Measurements from ENCODE around the gene MITF. TPM values are rescaled to one million over a fixed set of nuclear protein-coding genes. Genes with fewer than 3 reads are reported as not detected.
"Not testable (repeated sequence)": the region's sequence is repeated elsewhere in the genome, so short reads cannot be mapped to it uniquely, and the experiment has no call there.

The MITF gene
- total RNA-seq, 1 donor from 2014 or later, result 43.8 TPM

DNA sequence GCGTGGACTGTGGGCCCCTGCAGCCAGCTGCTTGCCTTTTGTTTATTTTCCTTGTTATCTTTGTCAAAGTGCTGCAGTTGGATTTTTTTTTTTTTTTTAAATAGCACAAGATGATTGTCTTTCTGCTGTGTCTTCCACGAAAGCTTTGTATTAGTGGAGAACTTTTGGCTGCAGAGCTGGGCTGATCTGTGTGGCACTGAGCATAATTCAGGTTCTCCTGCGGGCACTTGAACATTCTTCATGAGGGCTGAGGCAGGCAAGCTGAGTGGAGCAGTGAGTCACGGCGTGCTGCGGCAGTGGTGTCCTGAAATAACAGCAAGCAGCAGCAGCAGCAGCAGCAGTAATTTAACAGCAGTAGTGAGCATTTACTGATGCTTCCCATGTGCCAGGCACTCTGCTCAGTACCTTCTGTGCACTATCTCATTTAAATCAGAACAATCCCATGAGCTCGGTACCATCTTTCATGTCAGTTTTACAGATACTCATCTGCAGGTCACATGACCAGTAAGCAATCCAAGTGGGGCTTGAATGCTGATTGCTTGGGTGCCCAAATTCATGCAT lies 45.8 kb downstream of the MITF start:
- DNase-seq (ENCODE audit: low spot score), result no peak

DNA sequence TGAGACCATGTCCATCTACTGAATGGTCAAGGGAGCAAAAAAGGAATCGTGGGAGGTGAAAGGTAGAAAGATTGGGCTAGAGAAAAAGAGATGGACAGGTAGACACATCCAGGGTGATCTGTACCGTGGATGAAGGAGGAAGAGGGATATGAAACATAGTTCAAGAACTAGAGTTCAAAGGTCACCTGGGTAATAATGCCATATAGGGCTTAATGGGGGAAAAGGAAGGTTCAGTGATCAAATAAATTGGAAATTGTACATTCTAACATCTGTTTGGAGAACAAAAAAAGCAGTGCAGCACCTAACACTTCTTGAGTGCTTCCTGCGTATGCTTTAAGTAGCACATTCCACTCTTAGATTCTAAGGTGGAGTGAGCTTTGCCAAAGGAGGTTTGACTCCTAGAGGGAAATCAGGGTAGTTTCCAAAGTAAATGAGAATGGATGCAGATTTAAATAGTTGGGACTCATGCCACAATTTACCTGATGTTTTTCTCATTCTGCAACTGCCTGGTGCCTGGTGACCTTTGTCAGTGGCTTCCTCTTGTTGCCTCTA lies 46.6 kb downstream of the MITF start:
- no peak for DNase-seq (ENCODE audit: low spot score)

DNA sequence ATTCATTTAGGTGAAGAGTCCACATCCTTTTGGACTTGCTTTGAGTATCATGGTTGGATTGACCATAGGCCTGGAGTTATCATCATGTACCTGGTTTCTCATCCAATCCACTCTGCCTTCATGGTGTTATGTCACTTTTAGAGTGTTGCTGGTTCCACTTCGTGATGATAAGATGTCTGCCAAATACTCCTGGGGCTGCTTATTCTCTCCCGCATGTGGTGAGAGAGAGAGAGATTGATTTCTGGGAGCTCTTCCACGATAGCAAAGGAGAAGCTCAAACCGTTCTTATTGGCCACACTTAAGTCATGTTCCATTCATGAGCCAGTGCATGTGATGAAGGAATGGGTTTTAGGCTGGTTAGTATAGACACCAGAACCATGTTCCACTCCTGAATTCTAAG lies 47.6 kb downstream of the MITF start:
- DNase-seq (ENCODE audit: low spot score), result no peak

DNA sequence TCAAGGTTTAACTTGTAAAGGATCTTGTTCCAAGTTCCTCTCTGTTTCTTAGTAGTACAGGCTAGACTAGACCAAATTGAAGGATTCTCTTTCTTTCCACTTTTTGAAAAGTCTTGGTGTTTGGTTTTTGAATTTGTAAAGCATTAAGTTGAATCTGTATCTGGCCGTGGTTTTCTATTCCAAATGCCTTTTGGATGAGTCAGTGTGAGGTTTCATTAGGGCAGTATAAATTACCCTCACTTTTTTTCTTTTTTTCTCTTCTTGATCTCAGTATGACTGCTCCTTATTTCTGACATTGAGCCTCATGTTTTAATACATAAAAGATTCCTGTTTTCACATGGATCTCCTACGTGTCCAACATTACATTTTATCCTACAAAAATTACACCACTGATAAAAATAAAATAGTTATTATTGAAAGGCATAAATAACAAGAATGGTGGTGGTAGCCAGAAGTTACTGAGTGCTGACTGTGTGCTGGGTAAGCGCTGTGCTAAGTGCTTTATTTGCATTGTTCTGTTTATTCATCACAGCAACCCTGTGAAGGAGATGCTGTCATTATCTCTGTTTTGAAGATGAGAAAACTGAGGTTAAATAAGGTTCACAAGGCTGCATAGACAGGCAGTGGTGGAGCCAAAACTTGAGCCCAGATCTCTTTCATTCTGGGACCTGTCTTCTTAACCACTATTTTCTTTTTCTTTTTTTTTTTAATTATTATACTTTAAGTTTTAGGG lies 48.3 kb downstream of the MITF start:
- no peak for DNase-seq (ENCODE audit: low spot score)

DNA sequence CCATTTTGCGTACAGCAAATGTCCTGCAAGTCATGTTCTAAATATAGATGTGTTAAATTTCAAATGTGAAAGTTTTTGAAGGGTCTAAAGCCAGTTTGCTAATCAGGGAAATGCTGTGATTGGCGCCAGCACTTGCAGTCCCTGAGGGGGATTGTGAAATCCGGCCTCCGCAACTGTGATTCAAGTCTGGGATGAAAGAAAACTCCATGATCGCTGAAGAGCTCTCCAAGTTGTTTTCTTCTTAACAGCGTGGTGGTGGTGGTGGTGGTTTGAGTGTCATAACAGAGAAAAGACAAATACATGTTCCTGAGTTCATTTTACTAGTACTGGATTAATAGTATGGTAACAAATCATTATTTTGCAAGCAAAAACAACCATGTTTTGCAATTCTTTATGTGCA lies 51.8 kb downstream of the MITF start:
- no peak for DNase-seq (ENCODE audit: low spot score)

DNA sequence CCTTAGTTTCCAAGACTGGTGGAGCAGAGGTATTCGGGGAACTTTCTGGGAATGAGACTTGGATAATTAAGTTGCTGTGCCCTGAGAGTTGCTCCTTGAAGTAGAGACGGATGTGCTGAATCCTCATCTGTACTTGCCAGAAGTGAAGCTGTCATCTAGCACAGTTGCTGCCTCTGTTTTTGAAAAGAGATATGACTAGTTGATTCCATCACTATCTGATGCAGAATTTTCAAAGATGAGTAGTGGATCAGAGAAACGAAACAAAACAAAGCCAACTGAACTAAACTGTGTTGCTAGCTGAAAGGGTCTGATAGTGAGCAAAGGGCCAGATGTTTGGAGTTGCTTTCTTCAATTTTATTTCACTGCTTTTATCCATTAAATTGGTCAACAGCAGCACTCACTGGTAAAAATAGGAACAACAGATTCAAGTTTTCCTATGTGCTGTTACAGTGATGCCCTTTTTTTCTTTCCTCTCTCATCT lies 52.7 kb downstream of the MITF start:
- no peak for DNase-seq (ENCODE audit: low spot score)

DNA sequence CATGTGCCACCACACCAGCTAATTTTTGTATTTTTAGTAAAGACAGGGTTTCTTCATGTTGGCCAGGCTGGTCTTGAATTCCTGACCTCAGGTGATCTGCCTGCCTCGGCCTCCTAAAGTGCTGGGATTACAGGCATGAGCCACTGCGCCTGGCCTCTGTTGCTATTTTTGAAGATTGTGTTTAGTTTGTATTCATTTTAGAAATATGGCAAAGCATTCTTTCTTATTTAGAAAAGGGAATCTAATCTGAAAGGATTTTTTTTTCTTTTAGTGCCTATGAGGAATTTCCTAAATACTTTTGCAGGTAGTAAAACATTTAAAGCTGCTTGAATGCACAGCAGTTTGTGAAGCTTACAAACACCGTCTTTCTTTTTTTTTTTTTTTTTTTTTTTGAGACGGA lies 56.9 kb downstream of the MITF start:
- not testable (repeated sequence) for DNase-seq (ENCODE audit: low spot score)

DNA sequence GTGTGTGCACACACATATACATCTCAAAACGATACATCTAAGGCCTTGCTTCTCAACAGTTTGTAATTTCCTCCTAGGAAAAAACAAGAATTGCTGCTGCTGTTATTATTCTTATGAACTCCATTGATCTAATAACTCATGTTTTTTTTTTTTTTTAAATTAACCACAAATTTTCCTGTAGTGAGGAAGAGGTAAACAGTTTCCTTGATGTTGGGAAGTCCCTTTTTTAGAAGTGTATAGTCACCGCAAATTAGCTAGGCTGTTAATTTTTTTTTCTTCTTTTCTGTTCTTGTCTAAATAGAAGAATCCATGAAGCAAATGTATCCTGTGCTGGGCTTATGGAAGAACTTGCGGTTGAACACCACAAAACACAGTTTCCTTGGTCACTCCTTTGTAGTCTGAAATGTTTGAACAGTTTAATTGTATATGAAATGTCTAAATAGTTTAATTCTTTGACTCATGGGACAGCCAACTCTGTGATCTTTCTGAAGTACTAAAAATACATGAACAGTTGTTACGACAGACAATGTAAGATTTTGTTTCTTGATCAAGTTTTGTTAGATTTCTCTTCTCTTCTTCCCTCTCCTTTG lies 64.5 kb downstream of the MITF start:
- no peak for DNase-seq (ENCODE audit: low spot score)

DNA sequence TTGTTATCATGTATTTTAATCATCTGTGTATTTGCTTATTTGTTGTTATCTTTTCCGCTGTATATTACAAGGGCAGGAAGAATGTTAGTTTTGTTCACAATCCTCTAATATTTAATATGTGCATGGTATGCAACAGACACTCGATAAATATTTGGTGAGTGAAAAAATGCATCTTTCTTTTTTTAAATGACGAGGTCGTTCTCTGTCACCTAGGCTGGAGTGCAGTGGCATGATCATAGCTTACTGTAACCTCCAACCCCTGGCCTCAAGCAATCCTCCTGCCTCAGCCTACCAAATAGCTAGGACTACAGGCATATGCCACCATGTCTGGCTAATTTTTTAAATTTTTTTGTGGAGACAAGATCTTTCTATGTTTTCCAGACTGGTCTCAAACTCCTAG lies 66.2 kb downstream of the MITF start:
- DNase-seq (ENCODE audit: low spot score), result no peak

DNA sequence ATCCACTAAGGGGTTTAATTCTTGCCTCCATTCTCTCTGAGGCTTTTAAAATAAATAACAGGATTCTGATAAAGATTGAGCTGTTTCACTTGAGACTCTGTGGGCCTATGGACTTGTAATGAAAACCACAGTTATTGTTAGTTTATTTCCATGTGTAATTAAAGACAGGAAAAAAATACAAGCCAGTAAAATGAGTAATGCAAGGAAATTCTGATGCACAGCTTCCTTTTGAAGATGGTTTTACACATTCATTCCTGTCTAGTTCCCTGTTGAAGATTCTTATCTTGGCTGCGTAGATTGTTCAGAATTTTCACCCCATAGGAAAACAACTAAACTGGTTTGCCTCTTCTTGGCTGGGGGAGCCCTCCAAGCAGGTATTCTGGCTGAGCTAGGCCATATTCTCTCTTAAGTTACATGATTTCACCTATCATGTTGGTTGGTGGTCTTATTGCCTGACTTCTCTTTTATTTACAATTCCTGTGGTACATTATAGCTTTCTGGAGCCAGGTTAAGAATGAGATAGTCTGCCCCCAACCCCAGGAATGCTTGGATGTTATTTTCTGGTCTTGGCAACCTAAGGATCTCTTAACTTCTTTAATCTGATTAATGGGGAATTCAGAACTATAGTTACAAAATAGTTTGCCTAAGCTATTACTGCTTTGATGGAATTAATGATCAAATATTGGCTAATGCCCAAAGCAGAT lies 67.6 kb downstream of the MITF start:
- DNase-seq (ENCODE audit: low spot score), result no peak

DNA sequence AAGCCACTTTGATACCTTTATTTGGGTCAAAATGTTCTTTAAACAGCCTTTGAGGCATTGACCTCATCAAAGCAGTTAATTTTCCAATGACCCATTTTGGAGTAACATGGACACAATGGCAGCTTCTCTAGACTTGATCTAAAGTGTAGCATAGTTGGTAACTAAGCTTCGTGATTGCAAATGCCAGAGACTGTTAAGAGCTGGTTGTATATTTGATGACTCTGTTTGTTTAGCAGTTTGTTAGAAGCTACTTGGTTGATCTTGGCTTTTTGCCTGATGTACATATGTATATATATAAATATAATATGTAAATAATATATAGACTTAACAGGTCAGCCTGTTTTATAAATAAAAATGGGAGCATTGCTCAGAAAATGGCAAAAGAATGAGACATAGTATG lies 68.4 kb downstream of the MITF start:
- DNase-seq (ENCODE audit: low spot score), result no peak

DNA sequence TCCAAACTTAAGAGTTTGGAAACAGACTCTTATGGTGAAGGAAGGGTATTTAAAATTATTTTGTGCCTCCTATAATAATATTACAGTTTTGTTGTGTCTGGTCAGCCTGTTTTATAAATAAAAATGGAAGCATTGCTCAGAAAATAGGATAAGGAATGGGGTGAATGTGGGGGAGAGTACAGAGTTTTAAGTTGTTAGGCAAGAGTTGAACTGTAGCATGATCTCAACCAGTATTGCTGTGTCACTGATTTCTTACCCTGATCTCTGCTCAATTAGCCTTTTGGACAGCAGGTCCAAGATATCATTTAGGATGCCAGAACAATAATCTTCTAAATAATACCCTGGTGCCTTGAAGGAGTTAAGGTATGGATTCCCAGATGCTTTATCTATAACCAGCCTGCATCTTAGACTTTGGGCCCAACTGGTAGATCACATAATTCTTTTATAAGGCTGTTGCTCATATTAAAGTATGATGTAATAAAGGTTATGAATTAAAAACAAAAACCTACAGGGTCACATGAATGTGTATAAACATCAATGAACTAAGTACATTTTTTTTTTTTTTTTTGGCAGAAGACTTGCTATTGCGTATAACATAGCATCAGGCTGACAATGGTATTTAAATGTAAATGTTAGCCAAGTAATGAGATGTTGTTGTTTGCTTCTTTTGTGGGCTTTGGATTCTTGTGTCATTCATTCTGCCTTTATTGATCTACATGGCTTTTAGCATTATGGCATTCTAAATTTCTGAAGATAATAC lies 70.0 kb downstream of the MITF start:
- DNase-seq (ENCODE audit: low spot score), result no peak

DNA sequence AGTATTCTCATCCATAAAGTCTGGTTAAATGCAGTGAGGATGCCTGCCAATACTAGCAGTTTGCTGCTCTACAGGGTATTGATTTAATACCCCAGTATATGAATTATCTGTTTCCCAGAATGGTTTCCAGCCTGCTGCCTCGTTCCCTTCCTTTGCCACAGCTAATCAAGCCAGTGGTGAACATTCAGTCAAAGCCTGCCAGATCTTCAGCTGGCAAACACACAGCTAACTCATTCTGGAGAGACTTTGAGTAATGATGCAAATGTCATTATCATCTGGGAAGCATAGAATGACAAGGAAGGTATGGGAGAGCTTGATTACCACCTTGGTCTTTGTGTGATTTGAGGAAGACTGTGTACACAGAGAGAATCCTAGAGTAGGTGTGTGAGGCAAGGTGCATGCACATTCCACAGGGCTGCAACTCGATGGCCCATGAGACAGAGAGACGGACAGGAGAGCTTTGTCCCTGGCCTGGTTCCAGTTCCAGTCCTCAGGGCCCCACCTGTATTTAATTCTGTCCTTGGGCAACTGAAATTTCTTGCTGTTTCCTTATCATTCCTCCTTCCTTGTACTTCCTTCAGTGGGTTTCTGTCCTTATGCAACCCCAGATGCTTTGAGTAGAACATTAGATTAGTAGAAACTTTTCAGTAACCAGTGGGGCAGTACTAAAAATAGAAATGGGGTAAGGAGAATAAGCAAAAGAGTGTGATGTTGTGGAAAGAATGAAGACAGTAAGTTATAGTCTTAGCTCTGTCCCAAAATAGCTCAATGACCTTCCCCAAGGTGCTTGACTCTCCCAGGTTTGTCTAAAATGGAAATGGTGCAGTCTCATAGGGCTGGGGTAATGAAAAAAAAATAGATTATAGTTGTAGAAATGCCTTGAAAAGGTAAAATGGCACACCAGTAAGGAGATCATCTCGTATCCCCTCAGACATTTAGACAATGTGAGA lies 72.5 kb downstream of the MITF start:
- DNase-seq (ENCODE audit: low spot score), result no peak

DNA sequence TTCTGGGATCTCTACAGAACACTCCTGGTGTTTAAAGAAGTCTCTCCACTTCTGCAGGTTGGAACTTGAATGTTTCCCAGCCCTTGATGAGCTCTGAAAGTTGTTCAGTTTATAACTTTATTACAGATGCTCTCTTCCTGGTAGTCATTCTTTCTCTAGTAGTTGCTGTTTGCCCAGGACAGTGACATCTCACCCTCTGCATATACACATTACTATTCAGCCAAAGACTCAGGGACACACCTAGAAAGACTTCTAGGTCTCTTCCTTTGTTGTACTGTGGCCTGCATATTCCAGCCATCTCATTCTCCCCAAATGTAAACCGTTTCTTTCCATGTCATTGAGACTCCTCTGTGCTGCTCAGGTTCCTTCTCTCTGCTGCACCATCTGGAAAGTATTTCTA lies 76.7 kb downstream of the MITF start:
- DNase-seq (ENCODE audit: low spot score), result no peak

DNA sequence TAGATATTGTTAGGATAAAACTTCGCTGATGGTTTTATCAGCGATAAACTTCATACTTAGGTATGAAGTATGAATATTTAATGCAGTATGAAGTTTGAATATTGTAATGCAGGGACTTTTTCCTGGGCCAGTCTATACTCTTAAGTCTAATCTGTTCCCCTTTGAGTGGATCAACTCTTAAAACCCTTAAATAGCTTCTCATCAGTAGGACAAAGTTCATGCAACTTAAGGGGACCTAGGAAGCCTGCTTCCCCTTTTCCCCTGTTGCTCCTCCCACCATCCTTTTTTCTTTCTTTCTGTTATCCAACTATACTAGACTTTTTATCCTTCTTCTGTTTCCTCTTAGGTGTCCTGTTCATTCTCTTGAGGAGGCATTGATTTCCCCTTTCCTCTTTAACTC lies 78.7 kb downstream of the MITF start:
- no peak for DNase-seq (ENCODE audit: low spot score)

DNA sequence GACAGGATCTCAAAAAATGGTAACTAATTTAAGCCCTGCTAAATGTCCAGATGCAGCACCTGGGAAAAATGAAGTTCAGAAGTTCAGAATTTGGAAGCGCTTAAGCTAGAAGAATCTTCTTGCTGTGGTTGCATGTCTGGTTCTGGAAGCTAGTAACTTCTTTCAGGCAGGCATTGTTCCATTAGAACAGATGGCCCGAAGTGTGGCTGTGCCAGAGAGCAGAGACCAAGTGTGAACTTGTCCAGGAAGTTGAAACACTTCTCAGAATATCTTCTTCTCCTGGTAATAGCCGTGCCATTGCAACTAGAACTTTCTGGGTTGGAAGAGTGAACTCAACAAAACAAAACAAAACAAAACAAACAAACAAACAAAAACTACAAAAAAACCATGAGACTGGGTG lies 80.0 kb downstream of the MITF start:
- DNase-seq (ENCODE audit: low spot score), result no peak

DNA sequence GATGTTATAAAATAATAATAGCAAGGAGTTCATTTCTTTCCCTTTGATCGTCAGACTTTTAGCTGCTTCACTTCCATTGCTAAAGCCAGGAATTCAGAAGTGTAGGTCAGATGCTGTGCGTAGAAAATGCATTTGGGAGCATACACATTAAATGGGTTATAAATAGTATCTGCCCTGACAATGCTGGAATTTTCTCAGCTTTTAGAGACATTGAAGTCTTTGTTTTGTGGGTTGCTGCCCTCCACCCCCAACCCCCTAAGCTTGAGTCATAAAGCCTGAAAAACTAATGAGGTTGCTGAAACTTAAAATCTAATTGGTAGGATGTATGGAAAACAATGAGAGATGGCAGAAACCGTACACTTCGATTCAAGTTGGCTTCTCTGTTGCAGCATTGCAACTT lies 81.9 kb downstream of the MITF start:
- no peak for DNase-seq (ENCODE audit: low spot score)

DNA sequence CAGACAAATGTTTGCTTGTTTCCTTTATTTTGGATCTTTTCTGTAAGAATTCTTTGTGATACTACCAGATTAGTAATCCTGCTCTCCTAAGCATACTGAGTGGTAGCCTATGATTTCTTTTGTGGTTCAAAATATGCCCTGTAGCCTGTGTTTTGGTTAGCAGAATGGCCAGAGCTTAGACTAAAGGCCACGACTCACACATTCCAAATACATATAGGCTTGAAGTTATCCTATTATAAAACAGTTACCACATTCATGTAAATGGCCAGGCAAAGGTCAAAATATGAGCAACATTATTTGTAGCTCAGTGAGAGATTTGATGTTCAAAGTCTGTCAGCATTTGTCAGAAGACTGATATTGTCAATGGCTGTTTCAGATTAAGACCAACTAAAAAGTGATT lies 84.5 kb downstream of the MITF start:
- DNase-seq (ENCODE audit: low spot score), result no peak

DNA sequence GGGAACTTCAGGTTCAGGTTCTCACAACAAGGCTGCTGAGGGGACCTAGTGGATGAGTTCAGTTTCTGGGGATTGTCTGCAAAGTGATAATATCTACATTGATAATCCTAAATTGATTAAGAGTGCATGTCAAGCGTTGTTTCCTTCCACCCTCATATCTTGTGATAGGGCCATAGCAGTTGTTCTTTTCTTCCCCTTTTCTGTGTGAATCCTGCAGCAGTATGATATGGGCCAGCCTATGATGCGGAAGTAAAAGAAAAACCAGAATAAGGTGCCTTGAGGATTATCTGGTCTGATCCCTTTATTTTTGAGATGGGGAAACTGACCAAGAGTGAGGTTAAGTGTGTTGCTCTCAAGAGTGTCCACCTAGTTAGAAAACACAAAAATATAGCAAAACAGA lies 86.2 kb downstream of the MITF start:
- DNase-seq (ENCODE audit: low spot score), result no peak

DNA sequence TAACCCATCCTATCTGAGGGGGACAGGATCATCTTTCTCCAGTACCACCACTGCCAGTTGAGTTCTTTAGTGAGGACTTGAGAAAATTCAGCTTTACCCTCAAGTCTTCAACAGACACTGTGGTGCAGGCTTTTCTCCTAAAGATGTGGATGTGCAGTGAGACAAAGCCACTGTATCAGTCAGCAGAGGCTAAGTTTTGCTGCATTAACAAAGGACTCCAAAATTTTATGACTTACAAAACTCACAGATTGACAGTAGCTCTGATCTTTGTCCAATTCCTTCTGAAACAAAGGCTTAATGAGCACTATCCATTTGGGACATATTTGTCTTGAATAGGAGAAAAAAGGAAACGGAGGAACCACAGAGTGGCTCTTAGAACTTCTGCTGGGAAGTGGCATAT lies 87.9 kb downstream of the MITF start:
- no peak for DNase-seq (ENCODE audit: low spot score)
